ENCODE measurements around the gene CBARP. TPM values are rescaled to one million over a fixed set of nuclear protein-coding genes. Genes with fewer than 3 reads are reported as not detected.

CBARP gene
- total and polyA plus RNA-seq, 9 of the 15 experiments (the other 6 are each of a cell fraction or from before 2014, with no cell fraction given) = 0.03 to 8.9 (median 1.2) TPM; not detected in 1

- TF ChIP-seq, protein P1, sequence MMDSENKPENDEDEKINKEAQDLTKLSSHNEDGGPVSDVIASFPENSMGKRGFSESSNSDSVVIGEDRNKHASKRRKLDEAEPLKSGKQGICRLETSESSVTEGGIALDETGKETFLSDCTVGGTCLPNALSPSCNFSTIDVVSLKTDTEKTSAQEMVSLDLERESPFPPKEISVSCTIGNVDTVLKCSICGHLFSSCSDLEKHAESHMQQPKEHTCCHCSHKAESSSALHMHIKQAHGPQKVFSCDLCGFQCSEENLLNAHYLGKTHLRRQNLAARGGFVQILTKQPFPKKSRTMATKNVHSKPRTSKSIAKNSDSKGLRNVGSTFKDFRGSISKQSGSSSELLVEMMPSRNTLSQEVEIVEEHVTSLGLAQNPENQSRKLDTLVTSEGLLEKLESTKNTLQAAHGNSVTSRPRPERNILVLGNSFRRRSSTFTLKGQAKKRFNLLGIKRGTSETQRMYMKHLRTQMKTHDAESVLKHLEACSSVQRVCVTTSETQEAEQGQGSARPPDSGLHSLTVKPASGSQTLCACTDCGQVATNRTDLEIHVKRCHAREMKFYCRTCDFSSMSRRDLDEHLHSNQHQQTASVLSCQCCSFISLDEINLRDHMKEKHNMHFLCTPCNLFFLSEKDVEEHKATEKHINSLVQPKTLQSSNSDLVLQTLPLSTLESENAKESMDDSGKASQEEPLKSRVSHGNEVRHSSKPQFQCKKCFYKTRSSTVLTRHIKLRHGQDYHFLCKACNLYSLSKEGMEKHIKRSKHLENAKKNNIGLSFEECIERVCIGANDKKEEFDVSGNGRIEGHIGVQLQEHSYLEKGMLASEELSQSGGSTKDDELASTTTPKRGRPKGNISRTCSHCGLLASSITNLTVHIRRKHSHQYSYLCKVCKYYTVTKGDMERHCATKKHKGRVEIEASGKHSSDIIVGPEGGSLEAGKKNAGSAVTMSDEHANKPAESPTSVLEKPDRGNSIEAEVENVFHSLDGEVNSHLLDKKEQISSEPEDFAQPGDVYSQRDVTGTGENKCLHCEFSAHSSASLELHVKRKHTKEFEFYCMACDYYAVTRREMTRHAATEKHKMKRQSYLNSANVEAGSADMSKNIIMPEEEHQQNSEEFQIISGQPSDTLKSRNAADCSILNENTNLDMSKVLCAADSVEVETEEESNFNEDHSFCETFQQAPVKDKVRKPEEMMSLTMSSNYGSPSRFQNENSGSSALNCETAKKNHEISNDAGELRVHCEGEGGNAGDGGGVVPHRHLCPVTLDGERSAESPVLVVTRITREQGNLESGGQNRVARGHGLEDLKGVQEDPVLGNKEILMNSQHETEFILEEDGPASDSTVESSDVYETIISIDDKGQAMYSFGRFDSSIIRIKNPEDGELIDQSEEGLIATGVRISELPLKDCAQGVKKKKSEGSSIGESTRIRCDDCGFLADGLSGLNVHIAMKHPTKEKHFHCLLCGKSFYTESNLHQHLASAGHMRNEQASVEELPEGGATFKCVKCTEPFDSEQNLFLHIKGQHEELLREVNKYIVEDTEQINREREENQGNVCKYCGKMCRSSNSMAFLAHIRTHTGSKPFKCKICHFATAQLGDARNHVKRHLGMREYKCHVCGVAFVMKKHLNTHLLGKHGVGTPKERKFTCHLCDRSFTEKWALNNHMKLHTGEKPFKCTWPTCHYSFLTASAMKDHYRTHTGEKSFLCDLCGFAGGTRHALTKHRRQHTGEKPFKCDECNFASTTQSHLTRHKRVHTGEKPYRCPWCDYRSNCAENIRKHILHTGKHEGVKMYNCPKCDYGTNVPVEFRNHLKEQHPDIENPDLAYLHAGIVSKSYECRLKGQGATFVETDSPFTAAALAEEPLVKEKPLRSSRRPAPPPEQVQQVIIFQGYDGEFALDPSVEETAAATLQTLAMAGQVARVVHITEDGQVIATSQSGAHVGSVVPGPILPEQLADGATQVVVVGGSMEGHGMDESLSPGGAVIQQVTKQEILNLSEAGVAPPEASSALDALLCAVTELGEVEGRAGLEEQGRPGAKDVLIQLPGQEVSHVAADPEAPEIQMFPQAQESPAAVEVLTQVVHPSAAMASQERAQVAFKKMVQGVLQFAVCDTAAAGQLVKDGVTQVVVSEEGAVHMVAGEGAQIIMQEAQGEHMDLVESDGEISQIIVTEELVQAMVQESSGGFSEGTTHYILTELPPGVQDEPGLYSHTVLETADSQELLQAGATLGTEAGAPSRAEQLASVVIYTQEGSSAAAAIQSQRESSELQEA (IDR thresholded peaks at IDR 0.05; ENCODE audit: low read depth) = no peak
- TF ChIP-seq RBM14 (IDR thresholded peaks at IDR 0.05; ENCODE audit: borderline replicate concordance, insufficient read depth, low read depth, low read length) = no peak
- TF ChIP-seq ZNF584 (CRISPR knock-in tag; IDR thresholded peaks at IDR 0.05; ENCODE audit: low read depth) = no peak
- TF ChIP-seq NFATC3 (IDR thresholded peaks at IDR 0.05) = no peak
- TF ChIP-seq ZNF79 (CRISPR knock-in tag; IDR thresholded peaks at IDR 0.05; ENCODE audit: low read depth) = no peak
- TF ChIP-seq SNRNP70 (optimal IDR thresholded peaks at IDR 0.05; ENCODE audit: low read depth, low read length) = no peak
- no peak for TF ChIP-seq SRSF3 (IDR thresholded peaks at IDR 0.05; ENCODE audit: insufficient read depth, low read length)
- no peak for TF ChIP-seq POLR3A (IDR thresholded peaks at IDR 0.05; ENCODE audit: borderline replicate concordance, extremely low read depth, insufficient read depth, insufficient read length)
- TF ChIP-seq NUFIP1 (IDR thresholded peaks at IDR 0.05; ENCODE audit: partially characterized antibody) = no peak
- no peak for TF ChIP-seq CCAR2 (IDR thresholded peaks at IDR 0.05; ENCODE audit: low read depth, low read length)
- no peak for TF ChIP-seq JUND (IDR thresholded peaks at IDR 0.05; ENCODE audit: borderline replicate concordance, low read depth, low read length)
- TF ChIP-seq JUND (tag; IDR thresholded peaks at IDR 0.05; ENCODE audit: borderline replicate concordance, low read depth, low read length) = no peak
- peak; percentile 61; the same call in 1 of the 2 replicates for TF ChIP-seq ZNF121 (CRISPR knock-in tag; conservative IDR thresholded peaks at IDR 0.05)
- no peak for TF ChIP-seq ZNF134 (CRISPR knock-in tag; conservative IDR thresholded peaks at IDR 0.05)
Observed at GRCh38 chr19:1271528-1272422, 34.0 kb upstream of the CBARP start (continued).

Data from K562 (cell line).